ENCODE results near the gene KIAA1217. TPM values are rescaled to one million over a fixed set of nuclear protein-coding genes. Genes with fewer than 3 reads are reported as not detected.

The KIAA1217 gene
- polyA plus RNA-seq, 2 of the 4 experiments (the other 2 are of a cell fraction), result 1.5 to 2.7 TPM

DNA sequence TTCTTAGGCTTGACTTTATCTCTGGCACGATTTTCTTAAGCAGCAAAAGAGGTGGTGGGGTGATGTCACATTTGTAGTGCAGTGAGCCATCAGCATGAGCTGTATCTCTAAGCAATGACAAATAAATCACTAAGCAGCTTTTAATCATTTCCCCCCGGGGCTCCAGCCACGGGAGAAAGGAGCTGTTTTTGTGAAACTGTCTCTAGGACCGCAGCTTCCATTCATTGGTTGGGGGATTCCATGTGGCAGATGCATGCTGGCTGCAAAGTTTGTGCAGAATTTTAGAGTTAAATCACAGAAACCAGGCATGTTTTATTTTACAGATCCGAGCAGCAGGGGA is 464 bp downstream of the KIAA1217 start:
- TF ChIP-seq HDAC2 (IDR thresholded peaks at IDR 0.05) (no peak), KDM1A (IDR thresholded peaks at IDR 0.05; ENCODE audit: low read depth) (no peak), ZFP36 (IDR thresholded peaks at IDR 0.05; ENCODE audit: borderline replicate concordance, partially characterized antibody) (no peak)
- no peak for FAIRE-seq
- ATAC-seq, result peak in 1 of 2 experiments; percentile 46; a peak in 3 of 6 replicates
- H3K27ac ChIP-seq, result no peak overlapping the region
- DNase-seq (ENCODE audit: low read depth in 1 of 2, low spot score in 1 of 2), result peak in 1 of 2 experiments; percentile 13
- H3K4me2 ChIP-seq, result peak overlapping the region; percentile 70
- POLR2A ChIA-PET, result interaction anchor here (0.7 kb wide), 1 partner anchor 292 kb away, joined by 3 read pairs; no protein-coding TSS in a partner anchor
- peak overlapping the region; percentile 32; the same call in 2 of the 3 replicates for H3K4me3 ChIP-seq
- 16% methylated on average over 5 of the region's 5 CpGs for WGBS (ENCODE audit: missing lambda C conversion rate)
- peaks cover 20% of the 10 kb centered on the region; the same call in 2 of the 3 replicates for H3K4me1 ChIP-seq
- CTCF ChIA-PET, result interaction anchor here (0.8 to 2.7 kb wide), 2 partner anchors 13 to 216 kb away, joined by 4 to 10 read pairs; no protein-coding TSS in a partner anchor
- no peaks in the 10 kb centered on the region for H3K9me3 ChIP-seq

- DNase-seq (ENCODE audit: low read depth in 1 of 2, low spot score in 1 of 2), result peak; percentile 14
- WGBS (ENCODE audit: missing lambda C conversion rate), result 10% methylated on average over 11 of the region's 12 CpGs
- ATAC-seq, result peak; percentile 43 to 64; a peak in 5 of 6 replicates
- ChIA-PET POLR2A (interaction anchor here (0.7 kb wide), 1 partner anchor 291 kb away, joined by 3 read pairs; no protein-coding TSS in a partner anchor), CTCF (interaction anchor here (0.8 to 2.7 kb wide), 3 partner anchors 14 to 295 kb away, joined by 3 to 10 read pairs (median 4); no protein-coding TSS in a partner anchor)
- no peak overlapping the region for H3K27ac ChIP-seq
- H3K9me3 ChIP-seq, result no peaks in the 10 kb centered on the region
- TF ChIP-seq FOSL2 (IDR thresholded peaks at IDR 0.05) (no peak), FOSL2 (CRISPR knock-in tag; IDR thresholded peaks at IDR 0.05) (peak; percentile 43; the same call in 1 of the 2 replicates), CHD2 (IDR thresholded peaks at IDR 0.05; ENCODE audit: low read length, partially characterized antibody) (no peak), CBX8 (IDR thresholded peaks at IDR 0.05) (no peak), BCL3 (IDR thresholded peaks at IDR 0.05) (no peak), POLR2AphosphoS2 (conservative IDR thresholded peaks at IDR 0.05; ENCODE audit: low read length) (no peak)
- TF ChIP-seq, protein P1, sequence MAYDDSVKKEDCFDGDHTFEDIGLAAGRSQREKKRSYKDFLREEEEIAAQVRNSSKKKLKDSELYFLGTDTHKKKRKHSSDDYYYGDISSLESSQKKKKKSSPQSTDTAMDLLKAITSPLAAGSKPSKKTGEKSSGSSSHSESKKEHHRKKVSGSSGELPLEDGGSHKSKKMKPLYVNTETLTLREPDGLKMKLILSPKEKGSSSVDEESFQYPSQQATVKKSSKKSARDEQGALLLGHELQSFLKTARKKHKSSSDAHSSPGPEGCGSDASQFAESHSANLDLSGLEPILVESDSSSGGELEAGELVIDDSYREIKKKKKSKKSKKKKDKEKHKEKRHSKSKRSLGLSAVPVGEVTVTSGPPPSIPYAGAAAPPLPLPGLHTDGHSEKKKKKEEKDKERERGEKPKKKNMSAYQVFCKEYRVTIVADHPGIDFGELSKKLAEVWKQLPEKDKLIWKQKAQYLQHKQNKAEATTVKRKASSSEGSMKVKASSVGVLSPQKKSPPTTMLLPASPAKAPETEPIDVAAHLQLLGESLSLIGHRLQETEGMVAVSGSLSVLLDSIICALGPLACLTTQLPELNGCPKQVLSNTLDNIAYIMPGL (CRISPR knock-in tag; IDR thresholded peaks at IDR 0.05; ENCODE audit: borderline replicate concordance), result no peak
- TF ChIP-seq, protein P2, sequence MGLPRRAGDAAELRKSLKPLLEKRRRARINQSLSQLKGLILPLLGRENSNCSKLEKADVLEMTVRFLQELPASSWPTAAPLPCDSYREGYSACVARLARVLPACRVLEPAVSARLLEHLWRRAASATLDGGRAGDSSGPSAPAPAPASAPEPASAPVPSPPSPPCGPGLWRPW (IDR thresholded peaks at IDR 0.05), result no peak
- H3K4me1 ChIP-seq, result peaks cover 20% of the 10 kb centered on the region; the same call in 2 of the 3 replicates
- peak overlapping the region; percentile 70 for H3K4me2 ChIP-seq
- FAIRE-seq, result no peak
- H3K4me3 ChIP-seq, result no peak overlapping the region; the same call in 2 of the 3 replicates
Observed at GRCh38 chr10:24209946-24210491, 1.1 kb downstream of the KIAA1217 start.

GRCh38 chr10:24210501-24210900 is 1.6 kb downstream of the KIAA1217 start:
- ATAC-seq (no peak), DNase-seq (ENCODE audit: low read depth in 1 of 2, low spot score in 1 of 2) (no peak), FAIRE-seq (no peak)
- WGBS (ENCODE audit: missing lambda C conversion rate), result 70% methylated on average over 2 of the region's 2 CpGs
- no peaks in the 10 kb centered on the region for H3K9me3 ChIP-seq
- POLR2A ChIA-PET, result interaction anchor here (0.6 kb wide), 1 partner anchor 1448 kb away, joined by 3 read pairs; no protein-coding TSS in a partner anchor
- peak overlapping the region; percentile 70; the same call in 1 of the 3 replicates for H3K4me2 ChIP-seq
- CTCF ChIA-PET, result interaction anchor here (0.7 to 2.1 kb wide), 6 partner anchors 11 to 294 kb away, joined by 3 to 7 read pairs (median 3); no protein-coding TSS in a partner anchor
- H3K4me1 ChIP-seq, result peaks cover 20% of the 10 kb centered on the region; the same call in 2 of the 3 replicates
- no peak overlapping the region for H3K27ac ChIP-seq
- no peak overlapping the region for H3K4me3 ChIP-seq
- TF ChIP-seq KDM1A (IDR thresholded peaks at IDR 0.05; ENCODE audit: low read depth) (no peak), REST (IDR thresholded peaks at IDR 0.05) (no peak), CHD2 (IDR thresholded peaks at IDR 0.05; ENCODE audit: low read length, partially characterized antibody) (no peak), ATOH8 (CRISPR knock-in tag; IDR thresholded peaks at IDR 0.05; ENCODE audit: low read depth) (no peak), TP53 (CRISPR knock-in tag; IDR thresholded peaks at IDR 0.05) (no peak), MYC (IDR thresholded peaks at IDR 0.05; ENCODE audit: borderline replicate concordance, low read length) (no peak), EHF (CRISPR knock-in tag; IDR thresholded peaks at IDR 0.05) (no peak), ESRRA (IDR thresholded peaks at IDR 0.05; ENCODE audit: borderline replicate concordance, low read length) (no peak), NR3C1 (IDR thresholded peaks at IDR 0.05) (no peak), FOSL2 (IDR thresholded peaks at IDR 0.05) (no peak), FOSL2 (CRISPR knock-in tag; IDR thresholded peaks at IDR 0.05) (no peak), TFCP2L1 (CRISPR knock-in tag; IDR thresholded peaks at IDR 0.05) (no peak), CBX8 (IDR thresholded peaks at IDR 0.05) (no peak), SREBF2 (IDR thresholded peaks at IDR 0.05) (no peak)
